Loucy (cell line): ENCODE results near the gene ATP13A3.

Experiments used
- EZH2phosphoT487 ChIP-seq: fragments of 200-600 bp; IDR thresholded peaks from 2 replicates; pipeline ENCODE4 v1.6.1; 2018; ENCODE audit warnings: antibody characterized with exemption, mild to moderate bottlenecking, moderate library complexity, borderline replicate concordance
- TF ChIP-seq, protein P1 (sequence below): fragments of 200-600 bp; sonication (generic); conservative IDR thresholded peaks from 2 replicates; pipeline ENCODE4 v1.5.1; 2014; ENCODE audit warnings: mild to moderate bottlenecking, antibody characterized with exemption, low read length

DNA sequence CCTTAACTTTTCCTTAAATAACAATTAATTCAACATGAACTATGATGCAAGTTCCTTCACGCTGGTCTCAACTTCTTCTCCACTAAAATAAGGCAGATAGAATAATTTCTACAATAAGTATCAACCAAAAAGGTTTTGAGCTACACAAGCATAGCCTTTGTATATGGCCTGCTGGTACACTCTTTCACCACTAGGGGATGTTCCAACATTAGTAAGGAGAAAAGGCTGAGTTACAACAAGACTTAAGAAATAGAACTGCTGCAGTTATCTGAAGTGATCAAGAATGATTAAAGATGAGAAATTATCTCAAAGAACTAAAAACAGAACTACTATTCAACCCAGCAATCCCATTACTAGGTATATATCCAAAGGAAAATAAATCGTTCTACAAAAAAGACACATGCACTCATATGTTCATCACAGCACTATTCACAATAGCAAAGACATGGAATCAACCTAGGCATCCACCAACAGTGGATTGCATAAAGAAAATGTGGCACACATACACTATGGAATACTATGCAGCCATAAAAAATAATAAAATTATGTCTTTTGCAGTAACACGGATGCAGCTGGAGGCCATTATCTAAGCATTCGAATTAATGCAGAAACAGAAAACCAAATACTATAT, 14.4 kb downstream of the ATP13A3 start:
- TF ChIP-seq, protein P1, sequence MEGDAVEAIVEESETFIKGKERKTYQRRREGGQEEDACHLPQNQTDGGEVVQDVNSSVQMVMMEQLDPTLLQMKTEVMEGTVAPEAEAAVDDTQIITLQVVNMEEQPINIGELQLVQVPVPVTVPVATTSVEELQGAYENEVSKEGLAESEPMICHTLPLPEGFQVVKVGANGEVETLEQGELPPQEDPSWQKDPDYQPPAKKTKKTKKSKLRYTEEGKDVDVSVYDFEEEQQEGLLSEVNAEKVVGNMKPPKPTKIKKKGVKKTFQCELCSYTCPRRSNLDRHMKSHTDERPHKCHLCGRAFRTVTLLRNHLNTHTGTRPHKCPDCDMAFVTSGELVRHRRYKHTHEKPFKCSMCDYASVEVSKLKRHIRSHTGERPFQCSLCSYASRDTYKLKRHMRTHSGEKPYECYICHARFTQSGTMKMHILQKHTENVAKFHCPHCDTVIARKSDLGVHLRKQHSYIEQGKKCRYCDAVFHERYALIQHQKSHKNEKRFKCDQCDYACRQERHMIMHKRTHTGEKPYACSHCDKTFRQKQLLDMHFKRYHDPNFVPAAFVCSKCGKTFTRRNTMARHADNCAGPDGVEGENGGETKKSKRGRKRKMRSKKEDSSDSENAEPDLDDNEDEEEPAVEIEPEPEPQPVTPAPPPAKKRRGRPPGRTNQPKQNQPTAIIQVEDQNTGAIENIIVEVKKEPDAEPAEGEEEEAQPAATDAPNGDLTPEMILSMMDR, result peak; percentile 91
- no peak for TF ChIP-seq EZH2phosphoT487
